MCF 10A (cell line): ENCODE measurements around the gene FRMD6. TPM values are rescaled to one million over a fixed set of nuclear protein-coding genes. Genes with fewer than 3 reads are reported as not detected.
"Not testable (repeated sequence)": the region's sequence is repeated elsewhere in the genome, so short reads cannot be mapped to it uniquely, and the experiment has no call there.

Experiments
- BruUV-seq: library from RNA; stranded (reverse); fragments of 400-500 nt; replicated peaks from 2 replicates; lab custom pipeline; 2021; lab: Mats Ljungman, UMichigan
- CTCF ChIA-PET: fragments of 300-600 bp; sonication (Branson Sonifier 250); formaldehyde crosslinking; extraction: SDS; loops from one replicate; lab custom pipeline; 2021; ENCODE audit warnings: antibody characterized with exemption, inconsistent platforms; lab: Yijun Ruan, JAX
- POLR2A ChIA-PET: fragments of 300-600, 350-650 bp; sonication (Branson Sonifier 250); formaldehyde crosslinking; extraction: SDS; loops from one replicate; lab custom pipeline; 2020; ENCODE audit warnings: antibody characterized with exemption, inconsistent platforms; lab: Yijun Ruan, JAX
- DNase-seq: peaks from one replicate; pipeline ENCODE4 v3.0.0-alpha.2; 2018; ENCODE audit not compliant: unreplicated experiment
- H3K27ac Mint-ChIP-seq: one replicate; pipeline ENCODE4 v1.8.0; 2022; ENCODE audit warnings: mild to moderate bottlenecking, low read depth, mixed read lengths; ENCODE audit not compliant: unreplicated experiment
- H3K27me3 Mint-ChIP-seq: one replicate; pipeline ENCODE4 v1.8.0; 2022; ENCODE audit warnings: mixed read lengths; ENCODE audit not compliant: insufficient read depth, unreplicated experiment
- H3K36me3 Mint-ChIP-seq: one replicate; pipeline ENCODE4 v1.8.0; 2022; ENCODE audit warnings: mild to moderate bottlenecking, moderate library complexity, mixed read lengths; ENCODE audit not compliant: insufficient read depth, unreplicated experiment
- H3K4me1 Mint-ChIP-seq: one replicate; pipeline ENCODE4 v1.8.0; 2022; ENCODE audit warnings: mixed read lengths; ENCODE audit not compliant: insufficient read depth, unreplicated experiment
- H3K4me3 Mint-ChIP-seq: one replicate; pipeline ENCODE4 v1.8.0; 2022; ENCODE audit warnings: mild to moderate bottlenecking, moderate library complexity, mixed read lengths; ENCODE audit not compliant: unreplicated experiment
- H3K9me3 Mint-ChIP-seq: one replicate; pipeline ENCODE4 v1.8.0; 2022; ENCODE audit warnings: mixed read lengths; ENCODE audit not compliant: unreplicated experiment
- intact Hi-C: fragments of 100-400 bp; cut with micrococcal nuclease; formaldehyde crosslinking; loops from 2 replicates; pipeline ENCODE4 v1.14.1; 2022
- total RNA-seq: library from RNA; stranded (reverse); gene quantifications from 2 replicates; pipeline ENCODE4 v1.2.3, GENCODE V29; 2022
- TF ChIP-seq, protein P1 (sequence below): fragments of 200-600 bp; IDR thresholded peaks from one replicate; pipeline ENCODE4 v1.8.0; 2022; ENCODE audit warnings: antibody characterized with exemption, mild to moderate bottlenecking; ENCODE audit not compliant: unreplicated experiment

Gene FRMD6
- total RNA-seq, 1 experiment from 2014 or later = 135 TPM

DNA sequence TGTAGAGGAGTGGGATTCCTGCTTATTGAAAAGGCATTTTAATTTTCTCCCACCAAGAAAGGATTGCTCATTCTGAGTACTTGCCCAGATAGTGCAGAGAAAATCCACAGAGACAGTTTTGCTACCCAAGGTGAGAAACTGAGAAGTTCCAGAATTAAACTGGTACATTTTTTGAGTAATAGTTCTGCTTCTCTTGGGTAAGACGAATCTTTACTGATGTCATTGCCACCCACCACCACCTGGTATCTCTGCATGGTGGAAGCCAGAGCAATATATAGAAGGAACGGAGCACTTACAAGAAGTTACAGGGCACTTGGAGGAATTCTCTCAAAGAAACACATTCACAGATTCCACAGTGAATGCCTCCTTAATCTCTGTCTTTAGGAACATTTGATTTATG, 20.7 kb upstream of the FRMD6 start:
- no peak overlapping the region for H3K4me3 Mint-ChIP-seq
- BruUV-seq = no TSS peak
- POLR2A ChIA-PET = interaction anchor here (0.7 kb wide), 1 partner anchor 507 kb away, joined by 4 read pairs; no protein-coding TSS in a partner anchor

DNA sequence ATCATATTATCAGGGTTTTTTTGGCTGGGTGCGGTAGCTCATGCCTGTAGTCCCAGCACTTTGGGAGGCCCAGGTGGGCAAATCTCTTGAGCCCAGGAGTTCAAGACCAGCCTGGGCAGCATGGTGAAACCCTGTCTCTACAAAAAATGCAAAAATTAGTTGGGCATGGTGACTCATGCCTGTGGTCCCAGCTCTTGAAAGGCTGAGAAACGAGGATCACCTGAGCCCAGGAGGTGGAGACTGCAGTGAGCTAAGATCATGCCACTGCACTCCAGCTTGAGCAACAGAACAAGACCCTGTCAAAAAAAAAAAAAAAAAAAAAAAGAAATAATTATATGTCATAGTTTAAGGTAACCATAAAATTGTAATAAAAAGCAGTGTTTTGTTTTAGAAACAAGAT, 18.4 kb upstream of the FRMD6 start:
- H3K4me3 Mint-ChIP-seq, H3K36me3 Mint-ChIP-seq, CTCF ChIA-PET, BruUV-seq, intact Hi-C loops, H3K27ac Mint-ChIP-seq, H3K9me3 Mint-ChIP-seq, H3K27me3 Mint-ChIP-seq: not testable (repeated sequence)
- H3K4me1 Mint-ChIP-seq = peaks cover 16% of the 10 kb centered on the region
- POLR2A ChIA-PET = interaction anchor here (1.0 to 1.1 kb wide), 2 partner anchors 9 to 19 kb away, joined by 3 read pairs; no protein-coding TSS in a partner anchor
- peak; percentile 63 for DNase-seq

More for the DNA sequence above, 20.7 kb upstream of the FRMD6 start:
- no peak overlapping the region for H3K27ac Mint-ChIP-seq
- no peaks in the 10 kb centered on the region for H3K9me3 Mint-ChIP-seq
- intact Hi-C loops = no loop called here
- H3K36me3 Mint-ChIP-seq = no peaks in the 10 kb centered on the region
- CTCF ChIA-PET = interaction anchor here (0.8 kb wide), 1 partner anchor 58 kb away, joined by 3 read pairs; no protein-coding TSS in a partner anchor
- no peaks in the 10 kb centered on the region for H3K27me3 Mint-ChIP-seq
- H3K4me1 Mint-ChIP-seq = peaks cover 15% of the 10 kb centered on the region
- TF ChIP-seq, protein P1, sequence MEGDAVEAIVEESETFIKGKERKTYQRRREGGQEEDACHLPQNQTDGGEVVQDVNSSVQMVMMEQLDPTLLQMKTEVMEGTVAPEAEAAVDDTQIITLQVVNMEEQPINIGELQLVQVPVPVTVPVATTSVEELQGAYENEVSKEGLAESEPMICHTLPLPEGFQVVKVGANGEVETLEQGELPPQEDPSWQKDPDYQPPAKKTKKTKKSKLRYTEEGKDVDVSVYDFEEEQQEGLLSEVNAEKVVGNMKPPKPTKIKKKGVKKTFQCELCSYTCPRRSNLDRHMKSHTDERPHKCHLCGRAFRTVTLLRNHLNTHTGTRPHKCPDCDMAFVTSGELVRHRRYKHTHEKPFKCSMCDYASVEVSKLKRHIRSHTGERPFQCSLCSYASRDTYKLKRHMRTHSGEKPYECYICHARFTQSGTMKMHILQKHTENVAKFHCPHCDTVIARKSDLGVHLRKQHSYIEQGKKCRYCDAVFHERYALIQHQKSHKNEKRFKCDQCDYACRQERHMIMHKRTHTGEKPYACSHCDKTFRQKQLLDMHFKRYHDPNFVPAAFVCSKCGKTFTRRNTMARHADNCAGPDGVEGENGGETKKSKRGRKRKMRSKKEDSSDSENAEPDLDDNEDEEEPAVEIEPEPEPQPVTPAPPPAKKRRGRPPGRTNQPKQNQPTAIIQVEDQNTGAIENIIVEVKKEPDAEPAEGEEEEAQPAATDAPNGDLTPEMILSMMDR = no peak
- DNase-seq = no peak

DNA sequence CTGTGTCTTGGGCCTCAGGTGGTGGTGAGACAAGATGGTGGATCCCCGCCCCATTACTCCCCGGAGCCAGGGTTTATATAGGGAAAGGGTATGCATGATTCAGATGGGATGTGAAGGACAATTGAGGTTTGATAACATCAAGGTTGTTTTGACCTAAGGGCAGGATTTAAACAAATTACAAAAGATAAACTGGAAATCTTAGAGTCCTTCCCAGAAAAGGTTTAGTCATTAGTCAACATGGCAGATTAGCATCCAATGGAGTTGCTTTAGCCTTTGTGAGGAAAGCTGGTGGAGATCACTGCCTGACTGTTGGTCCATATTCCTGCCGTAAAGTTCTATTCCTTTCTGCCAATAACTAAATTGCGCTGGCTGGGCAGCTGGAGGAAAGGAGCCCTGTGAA, 15.6 kb upstream of the FRMD6 start:
- TF ChIP-seq, protein P1 = no peak
- POLR2A ChIA-PET = interaction anchor here (0.6 to 1.2 kb wide), 3 partner anchors 32 to 63 kb away, joined by 3 to 6 read pairs (median 3); no protein-coding TSS in a partner anchor
- DNase-seq = no peak
- Mint-ChIP-seq H3K9me3 (no peaks in the 10 kb centered on the region), H3K4me1 (peaks cover 20% of the 10 kb centered on the region), H3K27me3 (no peaks in the 10 kb centered on the region), H3K4me3 (no peak overlapping the region), H3K27ac (peak overlapping the region; percentile 53), H3K36me3 (no peaks in the 10 kb centered on the region)
- CTCF ChIA-PET = no interaction called here
- BruUV-seq = no TSS peak
- intact Hi-C loops = no loop called here

DNA sequence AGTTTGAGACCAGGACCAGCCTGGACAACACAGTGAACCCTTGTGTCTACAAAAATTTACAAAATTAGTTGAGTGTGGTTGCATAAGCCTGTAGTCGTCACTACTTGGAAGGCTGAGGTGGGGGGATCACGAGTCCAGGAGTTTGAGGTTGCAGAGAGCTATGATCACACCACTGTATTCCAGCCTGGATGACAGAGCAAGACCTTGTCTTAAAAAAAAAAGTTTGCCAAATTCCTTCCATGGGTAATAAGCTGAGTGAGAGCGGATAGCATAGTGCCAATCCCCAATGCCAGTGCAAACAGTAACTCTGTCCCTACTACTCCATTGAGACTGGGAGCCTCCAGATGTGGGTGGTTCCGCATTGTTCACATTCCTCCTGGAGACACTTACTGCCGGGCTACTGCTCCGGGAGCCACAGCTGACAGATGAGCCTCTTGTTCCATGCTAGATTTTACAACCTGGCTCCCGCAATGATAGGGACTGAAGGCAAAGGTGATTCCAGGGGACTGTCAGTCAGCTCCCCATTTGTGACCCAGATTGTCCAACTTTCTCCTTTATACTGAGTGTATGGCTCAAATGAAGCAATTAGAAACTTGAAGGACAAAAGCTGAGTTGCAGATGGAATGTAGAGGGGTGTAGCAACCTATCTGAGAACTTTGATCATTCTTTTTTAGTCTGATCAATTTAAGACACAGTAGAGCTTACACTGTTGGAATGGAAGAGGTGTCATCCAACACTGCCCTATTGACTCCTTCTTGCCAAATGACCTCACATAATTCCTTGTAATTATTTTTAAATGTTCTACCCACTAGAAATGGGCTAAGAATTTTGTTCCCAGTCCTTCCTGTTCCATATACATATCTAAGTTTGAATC, 13.4 kb upstream of the FRMD6 start:
- ChIA-PET POLR2A (interaction anchor here (0.6 to 0.8 kb wide), 2 partner anchors 14 to 300 kb away, joined by 3 to 4 read pairs; no protein-coding TSS in a partner anchor), CTCF (no interaction called here)
- TF ChIP-seq, protein P1 = no peak
- H3K4me1 Mint-ChIP-seq = peaks cover 28% of the 10 kb centered on the region
- no peaks in the 10 kb centered on the region for H3K27me3 Mint-ChIP-seq
- intact Hi-C loops = no loop called here
- H3K4me3 Mint-ChIP-seq = no peak overlapping the region
- DNase-seq = peak; percentile 38
- no TSS peak for BruUV-seq
- H3K36me3 Mint-ChIP-seq = no peaks in the 10 kb centered on the region
- H3K9me3 Mint-ChIP-seq = no peaks in the 10 kb centered on the region
- H3K27ac Mint-ChIP-seq = peak overlapping the region; percentile 49
